Measurements from ENCODE around the gene RASA2.
"Not testable (repeated sequence)": the region's sequence is repeated elsewhere in the genome, so short reads cannot be mapped to it uniquely, and the experiment has no call there.

The RASA2 gene

GRCh38 chr3:141578202-141578973, 91.6 kb downstream of the RASA2 start:
- DNase-seq (ENCODE audit: low read depth): no peak

- no peak for DNase-seq (ENCODE audit: low read depth)
Measured at GRCh38 chr3:141594357-141594756, 107.5 kb downstream of the RASA2 start.

DNA sequence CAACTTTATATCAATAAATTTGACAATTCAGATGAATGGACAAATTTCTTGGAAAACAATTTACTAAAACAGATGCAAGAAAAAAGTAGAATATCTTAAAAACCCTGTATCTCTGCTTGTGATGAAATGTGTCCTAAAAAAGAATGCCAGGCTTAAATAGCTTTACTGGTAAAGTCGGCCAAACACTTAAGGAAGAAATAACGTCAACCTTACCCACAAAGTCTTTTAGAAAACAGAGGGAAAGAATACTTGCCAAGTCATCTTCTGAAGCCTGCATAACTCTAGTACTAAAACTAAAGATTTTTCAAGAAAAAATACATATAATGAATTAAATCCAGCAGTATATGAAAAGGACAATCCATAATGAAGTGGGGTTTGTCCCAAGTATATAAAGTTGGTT, 111.1 kb downstream of the RASA2 start:
- no peak for DNase-seq (ENCODE audit: low read depth)

- DNase-seq (ENCODE audit: low read depth): no peak
Measured at GRCh38 chr3:141600331-141600730, 113.5 kb downstream of the RASA2 start.

- no peak for DNase-seq (ENCODE audit: low read depth)
Measured at GRCh38 chr3:141602706-141603105, 115.9 kb downstream of the RASA2 start.

DNA sequence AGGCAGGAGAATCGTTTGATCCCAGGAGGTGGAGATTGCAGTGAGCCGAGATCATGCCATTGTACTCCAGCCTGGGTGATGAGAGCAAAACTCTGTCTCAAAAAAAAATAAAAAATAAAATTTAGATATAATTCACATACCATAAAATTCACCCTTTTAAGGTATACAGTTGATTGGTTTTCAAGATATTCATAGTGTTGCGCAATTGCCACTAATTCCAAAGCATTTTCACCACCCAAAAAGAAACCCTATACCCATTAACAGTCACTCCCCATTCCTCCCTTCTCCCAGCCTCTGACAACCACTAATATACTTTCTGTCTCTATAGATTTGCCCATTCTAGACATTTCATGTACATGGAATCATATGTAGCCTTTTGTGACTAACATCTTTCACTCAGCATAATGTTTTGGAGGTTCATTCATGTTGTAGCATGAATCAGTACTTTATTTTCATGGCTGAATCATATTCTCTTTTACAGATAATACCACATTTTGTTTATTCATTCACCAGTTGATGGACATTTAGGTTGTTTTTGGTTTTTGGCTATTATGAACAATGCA, 116.7 kb downstream of the RASA2 start:
- DNase-seq (ENCODE audit: low read depth): no peak

DNA sequence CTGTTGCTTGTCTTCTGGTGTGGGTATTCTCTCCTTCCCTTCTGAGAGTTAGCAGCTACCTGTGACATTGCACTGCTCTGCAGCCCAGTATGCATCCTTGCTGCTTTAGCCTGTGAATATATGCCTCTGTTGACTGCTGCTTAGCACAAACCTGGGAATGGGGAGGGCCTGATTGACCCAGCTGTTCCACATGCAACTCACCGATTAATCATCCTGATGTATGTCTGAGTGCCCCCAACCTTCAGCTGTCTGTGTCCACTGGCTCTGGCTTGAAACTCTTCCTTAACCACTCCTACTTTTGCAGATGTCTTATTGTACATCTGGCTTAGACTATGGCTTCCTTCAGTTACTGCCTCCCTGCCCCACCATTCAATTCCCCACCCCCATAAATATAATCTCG, 119.1 kb downstream of the RASA2 start:
- no peak for DNase-seq (ENCODE audit: low read depth)

DNA sequence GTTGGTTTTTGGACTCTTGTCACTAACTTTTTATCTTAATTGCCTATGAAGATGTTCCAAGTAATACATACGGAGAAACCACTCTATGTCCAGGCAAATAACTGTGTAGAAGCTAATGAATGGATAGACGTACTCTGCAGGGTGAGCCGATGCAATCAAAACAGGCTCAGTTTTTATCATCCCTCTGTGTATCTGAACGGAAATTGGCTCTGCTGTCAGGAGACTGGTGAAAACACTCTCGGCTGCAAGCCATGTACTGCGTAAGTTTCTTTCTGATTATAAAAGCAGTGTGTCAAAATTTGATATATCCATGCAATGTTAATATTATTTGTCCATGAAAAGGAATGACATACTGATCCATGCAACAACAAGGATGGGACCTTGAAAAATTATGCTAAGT, 121.6 kb downstream of the RASA2 start:
- no peak for DNase-seq (ENCODE audit: low read depth)

- no peak for DNase-seq (ENCODE audit: low read depth)
Measured at GRCh38 chr3:141610939-141611338, 124.1 kb downstream of the RASA2 start.

- no peak for DNase-seq (ENCODE audit: low read depth)
Measured at GRCh38 chr3:141618103-141618910, 131.5 kb downstream of the RASA2 start.

DNA sequence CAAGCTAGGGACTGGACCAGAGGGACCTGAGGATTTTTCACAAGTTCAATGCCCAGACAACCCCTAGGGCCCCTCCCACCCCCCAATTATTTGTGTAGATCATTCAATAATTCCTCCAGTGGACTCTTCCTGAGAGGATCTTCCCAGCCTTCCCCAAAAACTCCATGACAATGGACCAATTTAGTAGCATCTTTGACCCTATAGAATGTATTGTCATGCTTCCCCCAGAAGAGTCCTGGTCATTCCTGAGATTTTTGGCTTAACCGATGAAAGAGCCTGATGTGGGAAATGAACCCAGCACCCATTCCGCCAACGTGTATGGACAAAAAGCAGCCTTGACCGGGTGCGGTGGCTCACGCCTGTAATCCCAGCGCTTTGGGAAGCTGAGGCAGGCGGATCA, 132.1 kb downstream of the RASA2 start:
- no peak for DNase-seq (ENCODE audit: low read depth)

GRCh38 chr3:141619450-141619849, 132.6 kb downstream of the RASA2 start:
- no peak for DNase-seq (ENCODE audit: low read depth)

GRCh38 chr3:141623691-141624090, 136.9 kb downstream of the RASA2 start:
- no peak for DNase-seq (ENCODE audit: low read depth)

GRCh38 chr3:141625506-141625905, 138.7 kb downstream of the RASA2 start:
- DNase-seq (ENCODE audit: low read depth): no peak

DNA sequence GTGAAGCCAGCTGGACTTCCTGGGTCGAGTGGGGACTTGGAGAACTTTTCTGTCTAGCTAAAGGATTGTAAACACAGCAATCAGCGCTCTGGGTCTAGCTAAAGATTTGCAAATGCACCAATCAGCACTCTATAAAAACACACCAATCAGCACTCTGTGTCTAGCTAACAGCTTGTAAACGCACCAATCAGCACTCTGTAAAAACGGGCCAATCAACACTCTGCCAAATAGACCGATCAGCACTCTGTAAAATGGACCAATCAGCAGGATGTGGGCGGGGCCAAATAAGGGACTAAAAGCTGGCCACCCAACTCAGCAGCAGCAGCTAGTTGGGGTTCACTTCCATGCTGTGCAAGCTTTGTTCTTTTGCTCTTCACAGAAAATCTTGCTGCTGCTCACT, 141.5 kb downstream of the RASA2 start:
- not testable (repeated sequence) for DNase-seq (ENCODE audit: low read depth)

- DNase-seq (ENCODE audit: low read depth): not testable (repeated sequence)
Measured at GRCh38 chr3:141628868-141629441, 142.1 kb downstream of the RASA2 start.

DNA sequence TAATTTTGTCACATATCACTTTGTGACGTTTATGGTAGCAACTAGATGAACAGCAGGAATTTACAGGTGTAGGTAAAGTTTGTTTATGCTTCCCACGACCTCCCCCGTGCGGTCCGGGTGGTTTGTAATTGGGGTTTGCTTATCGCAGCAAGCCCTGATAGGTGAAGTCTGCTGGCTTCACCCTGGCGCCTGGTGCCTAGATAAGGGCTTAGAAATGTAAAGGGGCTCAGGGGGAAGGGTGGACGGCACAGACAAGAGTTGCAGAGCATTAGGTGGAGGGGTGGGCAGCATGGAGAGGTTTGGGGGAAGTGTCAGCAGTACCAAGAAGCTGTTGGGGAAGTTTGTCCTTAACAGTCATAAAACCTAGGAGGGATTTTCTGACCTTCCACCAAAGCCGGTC, 143.1 kb downstream of the RASA2 start:
- DNase-seq (ENCODE audit: low read depth): no peak

DNA sequence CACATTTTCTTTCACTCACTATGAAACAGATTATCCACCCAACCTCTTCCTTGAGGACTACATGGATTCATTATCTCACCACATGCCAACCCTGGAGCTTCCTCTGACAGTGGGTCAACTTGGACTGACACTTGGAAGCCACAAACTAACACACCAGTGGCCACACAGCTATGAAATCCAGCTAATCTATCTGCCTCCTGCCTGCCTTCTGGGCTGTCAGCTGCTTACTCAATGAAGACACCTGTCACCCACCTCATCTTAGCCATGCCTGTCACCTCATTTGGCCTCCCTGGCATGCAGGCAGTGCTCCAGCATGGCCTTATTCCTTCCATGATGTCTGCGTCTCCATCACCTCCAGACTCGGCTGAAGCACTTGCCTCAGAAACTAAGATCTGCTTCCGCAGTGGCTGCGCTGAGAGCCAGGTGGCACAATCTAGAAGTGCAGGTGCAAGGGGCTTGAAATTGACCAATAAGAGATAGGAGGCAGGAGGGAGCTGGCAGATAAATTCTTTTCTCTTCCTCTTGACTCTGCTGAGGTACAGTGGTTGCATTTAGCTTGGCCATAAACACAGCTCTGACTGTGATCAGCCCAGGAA, 146.1 kb downstream of the RASA2 start:
- DNase-seq (ENCODE audit: low read depth): no peak

GRCh38 chr3:141642215-141642614, 155.4 kb downstream of the RASA2 start:
- DNase-seq (ENCODE audit: low read depth): no peak

GRCh38 chr3:141643391-141643790, 156.6 kb downstream of the RASA2 start:
- DNase-seq (ENCODE audit: low read depth): no peak

- no peak for DNase-seq (ENCODE audit: low read depth)
Measured at GRCh38 chr3:141643796-141644195, 157.0 kb downstream of the RASA2 start.

- peak; percentile 52 for DNase-seq (ENCODE audit: low read depth)
Measured at GRCh38 chr3:141644931-141645330, 158.1 kb downstream of the RASA2 start.
